AG10803 (cell line): Measurements from ENCODE around the gene MSI2.

Source experiments
- DNase-seq: peaks from one replicate; pipeline ENCODE4 v3.0.0; 2010; ENCODE audit warnings: low read depth
- H3K4me3 ChIP-seq: 2 replicates; pipeline ENCODE4 v1.5.1; 2011; ENCODE audit warnings: mild to moderate bottlenecking, low read length, control low read depth
- TF ChIP-seq, protein P1 (sequence below): conservative IDR thresholded peaks from 2 replicates; pipeline ENCODE4 v1.5.1; 2011; ENCODE audit warnings: mild to moderate bottlenecking, low read length, control low read depth, inconsistent platforms

MSI2 gene

DNA sequence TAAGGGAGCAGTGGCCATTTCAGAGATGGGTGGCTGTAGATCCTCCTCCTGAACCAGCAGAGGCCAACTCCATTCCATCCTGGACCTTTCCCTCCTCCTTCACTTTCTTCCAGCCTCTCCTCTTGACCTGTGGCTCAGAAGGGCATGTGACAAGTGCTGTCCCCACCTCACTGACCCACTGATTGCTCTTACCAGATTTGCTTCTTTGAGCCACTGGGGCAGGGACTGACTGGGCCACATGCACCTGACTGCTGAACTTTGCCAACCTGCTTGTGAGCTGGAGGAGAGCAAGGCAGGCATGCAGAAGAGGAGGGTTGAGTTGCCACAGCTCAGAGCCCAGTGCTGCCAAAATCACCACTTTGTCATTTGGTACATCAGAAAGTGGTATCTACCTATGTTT is 68.3 kb downstream of the MSI2 start:
- TF ChIP-seq, protein P1, sequence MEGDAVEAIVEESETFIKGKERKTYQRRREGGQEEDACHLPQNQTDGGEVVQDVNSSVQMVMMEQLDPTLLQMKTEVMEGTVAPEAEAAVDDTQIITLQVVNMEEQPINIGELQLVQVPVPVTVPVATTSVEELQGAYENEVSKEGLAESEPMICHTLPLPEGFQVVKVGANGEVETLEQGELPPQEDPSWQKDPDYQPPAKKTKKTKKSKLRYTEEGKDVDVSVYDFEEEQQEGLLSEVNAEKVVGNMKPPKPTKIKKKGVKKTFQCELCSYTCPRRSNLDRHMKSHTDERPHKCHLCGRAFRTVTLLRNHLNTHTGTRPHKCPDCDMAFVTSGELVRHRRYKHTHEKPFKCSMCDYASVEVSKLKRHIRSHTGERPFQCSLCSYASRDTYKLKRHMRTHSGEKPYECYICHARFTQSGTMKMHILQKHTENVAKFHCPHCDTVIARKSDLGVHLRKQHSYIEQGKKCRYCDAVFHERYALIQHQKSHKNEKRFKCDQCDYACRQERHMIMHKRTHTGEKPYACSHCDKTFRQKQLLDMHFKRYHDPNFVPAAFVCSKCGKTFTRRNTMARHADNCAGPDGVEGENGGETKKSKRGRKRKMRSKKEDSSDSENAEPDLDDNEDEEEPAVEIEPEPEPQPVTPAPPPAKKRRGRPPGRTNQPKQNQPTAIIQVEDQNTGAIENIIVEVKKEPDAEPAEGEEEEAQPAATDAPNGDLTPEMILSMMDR, result no peak
- no peak for DNase-seq

DNA sequence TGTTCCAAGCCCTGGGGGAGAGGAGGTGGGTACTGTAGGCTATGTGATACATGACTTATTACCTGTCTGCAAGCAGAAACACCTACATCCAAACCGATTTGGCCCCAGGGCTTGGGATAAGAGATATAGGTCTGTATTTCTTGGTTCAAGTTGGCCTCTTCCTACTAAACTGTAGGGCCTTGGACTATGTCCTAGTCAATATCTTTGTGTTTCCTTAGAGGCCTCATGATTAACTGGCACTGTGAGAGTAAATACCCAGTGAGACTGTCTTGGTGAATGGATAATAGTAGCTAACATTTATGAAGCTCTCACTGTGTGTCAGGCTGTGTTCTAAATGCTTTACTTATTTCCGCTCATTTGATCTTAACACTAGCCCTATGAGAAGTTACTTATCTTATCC is 70.0 kb downstream of the MSI2 start:
- no peak overlapping the region for H3K4me3 ChIP-seq
- DNase-seq, result no peak
- TF ChIP-seq, protein P1, result no peak

More for the DNA sequence above, 68.3 kb downstream of the MSI2 start:
- no peak overlapping the region for H3K4me3 ChIP-seq

DNA sequence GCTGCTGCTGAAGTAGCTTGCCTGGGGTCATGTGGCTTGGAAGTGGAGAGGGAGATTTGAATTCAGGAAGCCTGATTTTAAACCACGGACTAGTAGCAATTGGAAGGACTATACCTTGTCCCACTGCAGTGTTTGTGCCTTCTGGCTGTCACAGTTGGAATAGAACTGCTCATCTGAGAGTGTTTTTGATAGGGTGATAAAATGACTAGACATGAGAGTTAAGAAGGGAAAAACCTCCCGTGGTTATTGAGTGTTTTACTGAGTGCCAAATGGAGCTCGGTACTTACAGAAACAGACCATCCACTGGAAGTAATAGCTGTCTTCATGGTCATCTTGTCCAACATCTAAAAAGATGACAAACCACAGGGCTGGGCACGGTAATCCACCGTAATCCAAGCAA is 70.4 kb downstream of the MSI2 start:
- H3K4me3 ChIP-seq, result no peak overlapping the region
- DNase-seq, result no peak
- TF ChIP-seq, protein P1, result no peak

DNA sequence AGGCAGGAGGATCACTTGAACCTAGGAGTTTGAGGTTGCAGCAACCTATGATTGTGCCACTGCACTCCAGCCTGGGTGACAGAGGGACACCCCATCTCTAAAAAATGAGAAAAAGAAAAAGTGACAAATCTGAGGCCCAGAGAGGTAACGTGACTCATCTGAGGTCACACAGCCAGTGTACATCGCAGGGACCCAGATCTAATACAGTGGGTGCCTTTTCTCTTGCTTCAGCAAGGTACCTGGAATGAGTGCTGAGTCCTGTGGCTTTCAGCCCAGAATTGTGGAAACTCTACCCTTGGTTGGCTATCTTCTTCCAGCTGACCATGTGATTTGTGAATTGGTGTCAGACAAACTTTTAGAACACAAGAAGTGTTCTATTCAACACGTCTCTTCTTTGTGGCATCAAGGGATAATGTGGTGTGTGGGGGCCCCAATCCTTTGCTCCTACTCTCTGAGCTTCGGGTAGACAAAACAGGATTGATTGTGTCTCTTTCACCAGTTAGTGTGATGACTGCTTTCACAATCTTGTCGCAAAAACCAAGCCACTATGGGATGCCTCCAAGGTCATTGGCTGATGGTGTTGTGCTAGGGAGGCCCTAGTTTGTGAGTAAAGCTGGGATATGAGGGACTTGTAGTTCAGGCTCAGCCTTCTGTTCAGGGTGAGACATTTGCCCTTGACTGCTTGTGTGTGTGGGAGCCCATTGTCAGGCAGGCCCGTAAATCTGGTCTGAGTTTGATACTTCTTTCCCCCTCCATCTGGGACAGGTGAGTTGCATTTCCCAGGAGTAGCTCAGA is 71.0 kb downstream of the MSI2 start:
- DNase-seq, result no peak
- TF ChIP-seq, protein P1, result no peak
- H3K4me3 ChIP-seq, result no peak overlapping the region

DNA sequence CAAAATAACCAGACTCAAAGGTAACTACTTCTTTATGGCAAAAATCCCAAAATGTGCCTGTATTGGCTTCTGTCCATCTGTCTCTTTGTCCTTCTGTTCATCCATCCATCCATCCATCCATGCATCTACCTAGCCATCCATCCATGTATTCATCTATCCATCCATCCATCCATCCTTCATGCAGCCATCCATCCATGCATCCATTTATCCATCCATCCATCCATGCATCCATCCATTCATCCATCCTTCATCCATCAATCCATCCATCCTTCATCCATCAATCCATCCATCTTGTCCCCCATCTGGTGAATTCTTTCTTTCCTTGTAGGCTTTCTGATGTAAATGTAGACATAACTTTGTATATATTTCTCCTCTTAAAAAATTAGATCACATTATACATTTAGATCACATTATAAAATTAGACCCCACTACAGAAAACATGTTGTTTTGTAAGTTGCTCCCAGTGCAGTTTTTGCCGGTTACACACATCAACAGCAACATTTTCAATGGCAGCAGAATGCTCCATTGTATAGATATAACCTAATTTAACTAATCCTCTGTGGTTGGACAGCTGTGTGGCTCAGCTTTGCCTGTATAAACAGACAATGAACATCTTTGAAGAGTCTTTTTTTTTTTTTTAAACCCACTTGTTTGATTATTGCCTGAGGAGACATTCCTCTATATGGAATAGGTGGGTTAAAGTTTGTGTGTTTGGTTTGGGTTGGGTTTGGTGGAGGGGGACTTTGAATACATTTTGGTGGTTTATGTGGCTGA is 72.0 kb downstream of the MSI2 start:
- no peak for DNase-seq
- TF ChIP-seq, protein P1, result no peak
- no peak overlapping the region for H3K4me3 ChIP-seq

DNA sequence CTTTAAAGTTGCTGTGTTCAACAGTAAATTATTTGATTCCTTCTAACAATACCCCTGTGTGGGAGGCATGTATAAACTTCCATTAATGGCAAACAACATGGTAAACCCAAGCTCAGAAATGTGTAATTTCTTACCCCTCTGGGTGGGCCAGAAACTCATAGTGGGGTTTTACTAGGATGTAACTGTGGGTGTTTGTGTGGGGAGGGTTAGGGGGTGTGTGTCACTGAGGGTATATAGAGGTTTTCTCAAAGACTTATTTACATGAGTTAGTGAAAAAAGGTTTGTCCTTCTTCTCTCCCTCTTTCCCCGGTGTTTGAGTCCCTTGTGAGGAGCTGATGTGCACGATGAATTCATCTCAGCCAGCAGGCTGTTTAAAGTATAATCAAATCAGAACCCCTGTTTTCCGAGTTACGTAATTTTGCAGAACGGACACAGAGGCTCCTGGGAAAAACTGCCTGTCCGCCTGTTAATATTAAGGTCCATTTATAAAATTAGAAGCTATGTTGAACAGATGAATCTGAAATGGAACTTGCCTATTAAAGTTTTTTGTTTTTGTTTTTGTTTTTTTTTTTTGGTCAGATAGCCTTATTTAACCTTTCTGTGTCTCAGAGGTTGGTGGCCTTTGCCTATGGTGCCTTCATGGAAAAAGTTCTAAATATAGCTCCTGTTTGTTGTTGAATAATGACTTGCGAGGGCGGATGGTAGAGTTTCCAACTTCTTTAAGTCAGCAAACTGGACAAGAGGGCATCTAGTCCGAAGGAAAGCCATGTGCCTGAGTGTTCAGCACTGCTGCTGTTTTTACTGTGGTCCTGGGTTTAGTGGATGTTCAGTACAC is 73.3 kb downstream of the MSI2 start:
- H3K4me3 ChIP-seq, result no peak overlapping the region
- TF ChIP-seq, protein P1, result no peak
- DNase-seq, result no peak
